Measurements from ENCODE around the gene KDM5B. TPM values are rescaled to one million over a fixed set of nuclear protein-coding genes. Genes with fewer than 3 reads are reported as not detected.

KDM5B gene
- polyA plus RNA-seq, 1 donor from 2014 or later = 88.4 TPM

DNA sequence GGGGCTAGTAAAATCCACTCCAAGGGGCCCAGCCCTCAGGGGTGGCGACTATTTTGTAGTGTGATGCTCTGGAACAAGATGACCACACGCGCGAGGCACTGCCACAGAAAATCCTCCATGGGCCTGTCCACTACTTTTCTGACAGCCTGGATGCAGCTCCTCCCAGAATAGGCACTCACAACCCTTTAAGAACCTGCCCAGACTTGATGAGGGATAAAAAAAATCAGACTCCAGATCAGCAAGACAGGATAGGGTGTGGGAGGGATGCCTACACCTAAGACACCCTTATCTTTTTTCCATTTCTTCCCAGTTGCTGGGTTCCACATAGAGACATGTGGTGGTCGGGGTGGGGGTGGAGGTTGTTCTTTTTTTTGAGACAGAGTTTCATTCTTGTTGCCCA lies 36.0 kb upstream of the KDM5B start:
- Histone ChIP-seq H3K9me2 (ENCODE audit: insufficient read depth, low read length) (no peaks in the 10 kb centered on the region), H3F3A (ENCODE audit: insufficient read depth, low read length, poor library complexity, severe bottlenecking) (no peaks in the 10 kb centered on the region), H3K27ac (ENCODE audit: low read length) (no peak overlapping the region), H3K9me3 (ENCODE audit: low read length) (no peaks in the 10 kb centered on the region), H2AFZ (ENCODE audit: low read depth, low read length) (no peak overlapping the region), H3K79me2 (replicated peaks; ENCODE audit: insufficient read depth, low read length) (no peaks in the 10 kb centered on the region), H3K4me2 (ENCODE audit: low read length) (no peak overlapping the region), H3K27me3 (ENCODE audit: insufficient read depth, low read depth, low read length) (no peaks in the 10 kb centered on the region), H3K36me3 (ENCODE audit: insufficient read depth, low read length) (no peaks in the 10 kb centered on the region), H3K9ac (ENCODE audit: low read length) (no peak overlapping the region), H4K20me1 (ENCODE audit: insufficient read depth) (no peaks in the 10 kb centered on the region), H3K4me3 (ENCODE audit: low read length) (no peak overlapping the region)
- TF ChIP-seq RAD21 (conservative IDR thresholded peaks at IDR 0.05) = no peak
- no peak for TF ChIP-seq MXI1 (conservative IDR thresholded peaks at IDR 0.05; ENCODE audit: poor library complexity, severe bottlenecking)
- TF ChIP-seq SMC3 (conservative IDR thresholded peaks at IDR 0.05; ENCODE audit: poor library complexity) = no peak
- TF ChIP-seq, protein P1, sequence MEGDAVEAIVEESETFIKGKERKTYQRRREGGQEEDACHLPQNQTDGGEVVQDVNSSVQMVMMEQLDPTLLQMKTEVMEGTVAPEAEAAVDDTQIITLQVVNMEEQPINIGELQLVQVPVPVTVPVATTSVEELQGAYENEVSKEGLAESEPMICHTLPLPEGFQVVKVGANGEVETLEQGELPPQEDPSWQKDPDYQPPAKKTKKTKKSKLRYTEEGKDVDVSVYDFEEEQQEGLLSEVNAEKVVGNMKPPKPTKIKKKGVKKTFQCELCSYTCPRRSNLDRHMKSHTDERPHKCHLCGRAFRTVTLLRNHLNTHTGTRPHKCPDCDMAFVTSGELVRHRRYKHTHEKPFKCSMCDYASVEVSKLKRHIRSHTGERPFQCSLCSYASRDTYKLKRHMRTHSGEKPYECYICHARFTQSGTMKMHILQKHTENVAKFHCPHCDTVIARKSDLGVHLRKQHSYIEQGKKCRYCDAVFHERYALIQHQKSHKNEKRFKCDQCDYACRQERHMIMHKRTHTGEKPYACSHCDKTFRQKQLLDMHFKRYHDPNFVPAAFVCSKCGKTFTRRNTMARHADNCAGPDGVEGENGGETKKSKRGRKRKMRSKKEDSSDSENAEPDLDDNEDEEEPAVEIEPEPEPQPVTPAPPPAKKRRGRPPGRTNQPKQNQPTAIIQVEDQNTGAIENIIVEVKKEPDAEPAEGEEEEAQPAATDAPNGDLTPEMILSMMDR (IDR thresholded peaks at IDR 0.05; ENCODE audit: poor library complexity, severe bottlenecking) = no peak
- TF ChIP-seq EP300 (conservative IDR thresholded peaks at IDR 0.05; ENCODE audit: poor library complexity, severe bottlenecking) = no peak

DNA sequence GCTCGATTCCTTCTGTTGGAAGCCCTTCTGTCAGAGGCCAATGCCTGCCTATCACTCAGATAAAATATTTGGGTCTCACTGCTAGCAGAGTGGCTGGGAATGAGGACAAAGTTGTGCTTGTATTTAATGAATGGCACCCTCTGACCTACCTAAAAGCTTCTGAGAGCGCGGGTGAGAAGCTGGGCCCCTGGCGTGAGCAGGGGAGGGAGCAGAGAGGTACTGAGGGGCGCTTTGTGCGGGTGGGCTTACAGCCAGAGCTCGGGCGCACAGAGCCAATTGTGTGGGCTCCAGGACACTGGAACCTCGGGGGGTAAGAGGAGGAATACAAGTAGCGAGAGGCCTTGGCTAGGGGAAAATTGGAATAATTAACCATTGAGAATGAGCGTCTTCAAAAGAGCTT lies 34.9 kb upstream of the KDM5B start:
- Histone ChIP-seq H3K36me3 (ENCODE audit: insufficient read depth, low read length) (no peaks in the 10 kb centered on the region), H3K9ac (ENCODE audit: low read length) (no peak overlapping the region), H2AFZ (ENCODE audit: low read depth, low read length) (no peak overlapping the region), H3K79me2 (replicated peaks; ENCODE audit: insufficient read depth, low read length) (no peaks in the 10 kb centered on the region), H4K20me1 (ENCODE audit: insufficient read depth) (no peaks in the 10 kb centered on the region), H3K27ac (ENCODE audit: low read length) (no peak overlapping the region), H3F3A (ENCODE audit: insufficient read depth, low read length, poor library complexity, severe bottlenecking) (no peaks in the 10 kb centered on the region), H3K27me3 (ENCODE audit: insufficient read depth, low read depth, low read length) (no peaks in the 10 kb centered on the region), H3K4me2 (ENCODE audit: low read length) (no peak overlapping the region), H3K4me3 (ENCODE audit: low read length) (no peak overlapping the region), H3K9me3 (ENCODE audit: low read length) (no peaks in the 10 kb centered on the region), H3K9me2 (ENCODE audit: insufficient read depth, low read length) (no peaks in the 10 kb centered on the region)
- TF ChIP-seq TAF1 (IDR thresholded peaks at IDR 0.05; ENCODE audit: low read depth) (no peak), RAD21 (conservative IDR thresholded peaks at IDR 0.05) (no peak), EP300 (conservative IDR thresholded peaks at IDR 0.05; ENCODE audit: poor library complexity, severe bottlenecking) (no peak), POLR2AphosphoS5 (IDR thresholded peaks at IDR 0.05) (no peak), SMC3 (conservative IDR thresholded peaks at IDR 0.05; ENCODE audit: poor library complexity) (no peak)

DNA sequence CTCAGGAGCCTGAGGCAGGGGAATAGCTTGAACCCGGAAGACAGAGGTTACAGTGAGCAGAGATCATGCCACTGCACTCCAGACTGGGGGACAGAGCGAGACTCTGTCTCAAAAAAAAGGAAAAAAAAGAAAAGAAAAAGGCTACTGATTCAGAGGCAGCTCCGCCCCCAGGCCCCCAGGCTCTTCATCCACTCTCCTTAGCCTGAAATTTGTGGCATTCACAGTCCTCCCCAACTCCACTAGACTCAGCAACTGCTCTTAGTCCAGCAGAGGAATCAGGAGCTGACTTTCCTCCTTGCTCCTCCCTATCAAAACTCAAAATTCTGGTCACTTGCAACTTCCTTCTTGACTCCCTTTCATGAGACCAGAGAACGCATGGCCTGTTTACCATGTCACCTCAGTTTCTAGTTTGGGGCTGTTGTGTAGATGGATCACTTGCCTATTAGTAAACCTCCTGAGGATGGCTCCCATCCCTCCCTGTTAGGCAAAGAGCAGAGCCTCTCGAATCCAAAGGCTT lies 29.6 kb upstream of the KDM5B start:
- Histone ChIP-seq H3K27ac (ENCODE audit: low read length) (no peak overlapping the region), H4K20me1 (ENCODE audit: insufficient read depth) (no peaks in the 10 kb centered on the region), H3K36me3 (ENCODE audit: insufficient read depth, low read length) (no peaks in the 10 kb centered on the region), H3K4me3 (ENCODE audit: low read length) (no peak overlapping the region), H3K9ac (ENCODE audit: low read length) (no peak overlapping the region), H3F3A (ENCODE audit: insufficient read depth, low read length, poor library complexity, severe bottlenecking) (no peaks in the 10 kb centered on the region), H3K9me3 (ENCODE audit: low read length) (no peaks in the 10 kb centered on the region), H3K4me2 (ENCODE audit: low read length) (no peak overlapping the region), H3K9me2 (ENCODE audit: insufficient read depth, low read length) (no peaks in the 10 kb centered on the region), H2AFZ (ENCODE audit: low read depth, low read length) (no peak overlapping the region), H3K27me3 (ENCODE audit: insufficient read depth, low read depth, low read length) (no peaks in the 10 kb centered on the region), H3K79me2 (replicated peaks; ENCODE audit: insufficient read depth, low read length) (no peaks in the 10 kb centered on the region)
- TF ChIP-seq, protein P2, sequence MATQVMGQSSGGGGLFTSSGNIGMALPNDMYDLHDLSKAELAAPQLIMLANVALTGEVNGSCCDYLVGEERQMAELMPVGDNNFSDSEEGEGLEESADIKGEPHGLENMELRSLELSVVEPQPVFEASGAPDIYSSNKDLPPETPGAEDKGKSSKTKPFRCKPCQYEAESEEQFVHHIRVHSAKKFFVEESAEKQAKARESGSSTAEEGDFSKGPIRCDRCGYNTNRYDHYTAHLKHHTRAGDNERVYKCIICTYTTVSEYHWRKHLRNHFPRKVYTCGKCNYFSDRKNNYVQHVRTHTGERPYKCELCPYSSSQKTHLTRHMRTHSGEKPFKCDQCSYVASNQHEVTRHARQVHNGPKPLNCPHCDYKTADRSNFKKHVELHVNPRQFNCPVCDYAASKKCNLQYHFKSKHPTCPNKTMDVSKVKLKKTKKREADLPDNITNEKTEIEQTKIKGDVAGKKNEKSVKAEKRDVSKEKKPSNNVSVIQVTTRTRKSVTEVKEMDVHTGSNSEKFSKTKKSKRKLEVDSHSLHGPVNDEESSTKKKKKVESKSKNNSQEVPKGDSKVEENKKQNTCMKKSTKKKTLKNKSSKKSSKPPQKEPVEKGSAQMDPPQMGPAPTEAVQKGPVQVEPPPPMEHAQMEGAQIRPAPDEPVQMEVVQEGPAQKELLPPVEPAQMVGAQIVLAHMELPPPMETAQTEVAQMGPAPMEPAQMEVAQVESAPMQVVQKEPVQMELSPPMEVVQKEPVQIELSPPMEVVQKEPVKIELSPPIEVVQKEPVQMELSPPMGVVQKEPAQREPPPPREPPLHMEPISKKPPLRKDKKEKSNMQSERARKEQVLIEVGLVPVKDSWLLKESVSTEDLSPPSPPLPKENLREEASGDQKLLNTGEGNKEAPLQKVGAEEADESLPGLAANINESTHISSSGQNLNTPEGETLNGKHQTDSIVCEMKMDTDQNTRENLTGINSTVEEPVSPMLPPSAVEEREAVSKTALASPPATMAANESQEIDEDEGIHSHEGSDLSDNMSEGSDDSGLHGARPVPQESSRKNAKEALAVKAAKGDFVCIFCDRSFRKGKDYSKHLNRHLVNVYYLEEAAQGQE (IDR thresholded peaks at IDR 0.05; ENCODE audit: borderline replicate concordance) = no peak
- TF ChIP-seq EP300 (conservative IDR thresholded peaks at IDR 0.05; ENCODE audit: poor library complexity, severe bottlenecking) (no peak), SMC3 (conservative IDR thresholded peaks at IDR 0.05; ENCODE audit: poor library complexity) (no peak)
- TF ChIP-seq, protein P1 (IDR thresholded peaks at IDR 0.05; ENCODE audit: poor library complexity, severe bottlenecking) = no peak

Data from neural cell (in vitro differentiated cells).